Dermis blood vessel endothelial cell (primary cell): ENCODE results near the gene TACR1. TPM values are rescaled to one million over a fixed set of nuclear protein-coding genes. Genes with fewer than 3 reads are reported as not detected.
"Not testable (repeated sequence)": the region's sequence is repeated elsewhere in the genome, so short reads cannot be mapped to it uniquely, and the experiment has no call there.

Source experiments
- DNase-seq: peaks from one replicate; pipeline ENCODE4 v3.0.0; 2010
- total RNA-seq: library from RNA; depleted of rRNA; stranded (reverse); fragments of >200 nt; gene quantifications from 2 replicates; pipeline ENCODE4 v1.2.3, GENCODE V29; 2014

Gene TACR1
- not detected in 2 replicates for total RNA-seq

GRCh38 chr2:75199428-75200011 is at the start of gene TACR1:
Gene TACR1 (minus strand): TSS chr2:75199520. CDS start chr2:75198934, 586 bp downstream.
- peak; percentile 51 for DNase-seq

DNA sequence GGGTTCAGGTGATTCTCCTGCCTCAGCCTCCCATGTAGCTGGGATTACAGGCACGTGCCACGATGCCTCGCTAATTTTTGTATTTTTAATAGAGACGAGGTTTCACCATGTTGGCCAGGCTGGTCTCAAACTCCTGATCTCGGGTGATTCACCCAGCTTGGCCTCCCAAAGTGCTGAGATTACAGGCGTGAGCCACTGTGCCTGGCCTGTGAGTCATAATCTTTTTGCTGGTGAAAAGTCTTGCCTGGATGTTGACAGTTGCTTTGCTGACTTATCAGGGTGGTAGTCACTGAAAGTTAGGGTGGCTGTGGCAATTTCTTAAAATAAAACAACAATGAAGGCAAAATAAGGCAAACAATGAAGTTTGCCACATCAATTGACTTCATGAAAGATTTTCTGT is 49.3 kb upstream of the TACR1 start:
- DNase-seq: not testable (repeated sequence)

- DNase-seq: no peak
These were observed 47.3 kb upstream of the TACR1 start for GRCh38 chr2:75246441-75247167.

DNA sequence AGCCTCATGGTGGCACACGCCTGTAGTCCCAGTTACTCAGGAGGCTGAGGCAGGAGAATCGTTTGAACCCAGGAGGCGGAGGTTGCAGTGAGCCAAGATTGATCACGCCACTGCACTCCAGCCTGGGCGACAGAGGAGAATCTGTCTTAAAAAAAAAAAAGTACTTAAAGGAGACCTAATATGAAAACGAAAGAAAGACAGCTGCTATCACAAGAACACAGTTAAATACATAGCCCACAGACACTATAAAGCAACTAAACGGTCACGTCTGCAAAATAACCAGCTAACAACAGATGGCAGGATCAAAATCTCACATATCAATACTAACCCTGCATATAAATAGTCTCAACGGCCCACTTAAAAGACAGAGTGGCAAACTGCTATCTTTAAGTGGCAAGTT is 43.9 kb upstream of the TACR1 start:
- DNase-seq: no peak

DNA sequence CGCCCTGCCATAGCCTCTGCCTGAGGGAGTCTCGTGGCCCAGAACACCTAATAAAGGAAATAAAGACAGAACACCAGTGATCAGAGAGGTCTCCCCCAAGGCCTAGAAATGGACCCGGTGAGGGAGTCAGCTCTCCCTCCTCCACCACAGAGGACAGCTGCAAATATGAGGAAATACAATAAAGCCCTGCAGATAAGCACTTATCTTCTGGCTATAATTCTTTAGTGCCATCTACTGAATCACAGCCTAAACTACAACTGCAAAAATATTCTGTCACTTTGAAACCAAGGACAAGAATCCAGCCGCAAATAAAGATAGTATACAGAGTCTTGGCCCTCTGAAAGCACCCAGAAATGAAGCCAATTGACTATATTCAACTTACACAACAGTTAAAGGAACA is 42.4 kb upstream of the TACR1 start:
- DNase-seq: peak; percentile 18

DNA sequence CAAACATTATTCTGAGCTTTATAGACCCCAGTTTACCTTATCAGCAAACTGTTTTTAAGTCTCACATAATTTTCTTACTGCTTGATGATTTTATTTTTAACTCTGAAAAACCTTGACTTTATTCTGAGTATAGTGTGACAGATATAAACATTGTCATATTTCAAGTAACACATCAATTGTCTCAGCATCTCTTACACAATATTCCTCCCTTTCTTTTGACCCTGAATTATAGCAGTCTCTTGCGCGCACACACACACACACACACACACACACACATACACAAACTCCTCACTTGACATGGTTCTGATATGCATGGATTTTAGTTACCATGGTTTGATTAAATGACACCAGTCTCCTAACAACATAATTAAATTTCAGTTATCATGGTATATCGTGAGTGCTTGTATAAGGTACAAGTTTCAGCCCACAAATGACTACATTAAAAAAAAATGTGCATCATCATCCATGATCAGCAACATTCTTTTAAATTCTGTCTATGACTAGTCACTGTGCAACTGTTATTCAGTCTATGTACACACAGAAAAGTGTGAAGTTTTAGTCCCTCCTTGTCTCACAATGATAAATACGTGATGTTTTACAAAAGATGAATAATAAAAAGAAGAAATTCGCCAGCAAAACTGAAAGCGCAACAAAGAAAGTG is 39.5 kb upstream of the TACR1 start:
- no peak for DNase-seq

GRCh38 chr2:75237296-75237695 is 38.0 kb upstream of the TACR1 start:
- no peak for DNase-seq

DNA sequence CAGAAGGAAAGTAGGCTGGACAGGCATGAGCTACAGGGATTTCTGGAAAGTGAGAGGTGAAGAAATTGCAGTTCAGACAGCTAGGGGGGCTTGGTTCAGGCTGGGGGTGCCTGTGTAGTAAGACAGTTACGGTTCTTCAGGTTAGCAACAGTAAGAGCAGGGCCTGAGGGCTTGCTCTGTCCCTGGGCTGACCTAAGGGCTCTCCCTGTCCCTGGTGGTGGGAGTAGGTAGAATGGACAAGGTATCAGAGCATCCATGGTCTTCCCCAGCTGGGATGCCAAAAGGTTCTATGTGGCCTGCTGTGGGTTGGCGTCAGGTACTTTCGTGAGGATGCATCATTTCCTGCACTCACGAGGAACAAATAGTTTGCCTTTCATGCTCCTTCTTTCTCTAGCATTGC is 34.6 kb upstream of the TACR1 start:
- no peak for DNase-seq

DNA sequence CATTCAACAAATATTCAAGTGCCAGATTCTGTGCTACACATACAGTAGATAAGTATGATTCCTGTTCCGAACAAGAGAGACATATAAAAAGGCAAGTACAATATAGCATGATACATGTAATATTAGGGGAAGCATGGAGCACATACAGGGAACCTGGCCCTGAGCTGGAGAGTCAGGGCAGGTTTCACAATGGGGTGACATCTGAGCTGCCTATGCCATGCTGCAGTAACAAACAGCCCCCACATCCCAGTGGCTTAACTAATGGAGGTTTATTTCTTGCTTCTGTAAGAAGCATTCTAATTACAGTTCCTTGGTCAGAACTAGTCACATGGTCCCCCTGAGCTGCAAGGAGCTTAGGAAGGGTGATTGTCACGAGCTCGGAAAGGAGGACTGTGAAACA is 27.3 kb upstream of the TACR1 start:
- no peak for DNase-seq

DNA sequence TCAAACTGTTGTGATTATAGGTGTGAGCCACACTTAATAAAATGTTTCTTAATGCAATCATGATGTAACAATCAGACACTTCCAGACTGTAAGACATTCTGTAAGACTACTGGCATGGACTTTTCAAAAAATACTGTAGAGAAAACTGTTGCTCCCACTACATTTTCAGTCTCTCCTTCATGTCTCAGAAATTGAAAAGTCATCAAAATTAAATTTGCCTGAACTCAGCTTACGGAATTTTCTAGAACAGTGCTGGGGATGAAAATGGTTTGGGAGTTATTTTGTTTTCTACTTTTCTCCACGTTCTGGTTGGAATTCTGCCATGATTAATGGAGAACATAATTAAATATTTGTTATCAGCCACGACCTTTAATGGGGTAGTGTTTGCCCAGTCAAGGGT is 26.8 kb upstream of the TACR1 start:
- DNase-seq: no peak

DNA sequence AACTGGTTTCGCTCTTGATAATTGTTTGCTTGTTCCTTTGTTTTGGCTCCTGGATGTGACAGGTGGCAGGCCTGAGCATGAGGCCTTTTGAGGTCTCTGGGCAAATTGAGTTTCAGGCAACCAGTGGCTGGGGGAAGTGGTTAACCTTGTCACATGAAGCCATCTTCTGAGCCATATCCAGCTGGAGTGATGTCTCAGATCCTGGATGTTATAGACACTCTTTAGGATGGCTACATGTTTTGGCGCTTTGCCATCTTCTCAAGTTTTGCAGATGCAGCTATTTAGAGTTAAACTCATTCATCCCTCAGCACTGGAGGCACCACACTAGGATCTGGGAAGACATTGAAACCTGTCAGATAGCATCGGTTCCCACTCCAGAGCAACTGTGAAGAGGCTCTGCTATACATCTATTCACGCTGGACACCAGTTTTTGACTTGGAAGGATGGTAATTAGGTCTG is 25.3 kb upstream of the TACR1 start:
- no peak for DNase-seq

GRCh38 chr2:75222527-75222926 is 23.2 kb upstream of the TACR1 start:
- DNase-seq: no peak

DNA sequence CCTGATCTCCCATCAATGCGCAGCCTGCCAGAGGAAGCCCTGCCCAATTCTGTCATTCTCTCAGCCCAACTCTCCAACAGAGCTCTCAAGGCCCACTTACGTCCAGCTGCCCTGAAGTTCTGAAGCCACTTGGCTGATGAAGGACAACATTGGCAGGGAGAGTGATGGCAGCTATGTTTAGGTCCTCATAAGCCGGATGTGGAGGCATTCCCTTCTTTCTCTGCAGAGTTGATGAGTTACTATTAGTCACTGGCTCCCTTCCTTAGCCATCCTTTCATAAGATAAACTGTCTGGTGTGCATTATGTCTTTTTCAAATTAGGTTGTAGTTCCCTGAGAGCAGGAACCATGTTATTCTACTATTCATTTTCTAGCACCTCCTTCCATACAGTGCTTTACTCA is 22.5 kb upstream of the TACR1 start:
- no peak for DNase-seq

- DNase-seq: not testable (repeated sequence)
These were observed 19.9 kb upstream of the TACR1 start for GRCh38 chr2:75219213-75219612.

GRCh38 chr2:75211266-75211770 is 12.0 kb upstream of the TACR1 start:
- no peak for DNase-seq

DNA sequence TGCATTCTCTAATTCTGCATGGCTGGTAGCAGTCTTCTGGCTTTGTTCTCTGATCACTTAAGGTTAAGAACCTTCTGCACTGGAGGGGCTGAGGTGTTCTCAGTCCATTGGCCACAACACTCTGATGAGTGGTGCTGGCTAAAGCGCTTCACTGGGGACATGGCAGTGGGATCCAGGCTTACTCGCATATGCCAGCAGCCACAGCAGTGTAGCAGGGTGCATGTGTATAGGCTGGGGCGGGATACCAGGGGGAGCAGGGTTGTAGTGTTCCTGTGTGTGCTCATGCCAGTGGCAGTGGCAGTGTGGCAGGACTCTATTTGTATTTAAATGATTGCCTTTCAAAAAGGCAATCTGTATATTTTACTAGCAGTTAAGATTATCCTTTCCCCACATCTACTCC is 11.1 kb upstream of the TACR1 start:
- DNase-seq: no peak

DNA sequence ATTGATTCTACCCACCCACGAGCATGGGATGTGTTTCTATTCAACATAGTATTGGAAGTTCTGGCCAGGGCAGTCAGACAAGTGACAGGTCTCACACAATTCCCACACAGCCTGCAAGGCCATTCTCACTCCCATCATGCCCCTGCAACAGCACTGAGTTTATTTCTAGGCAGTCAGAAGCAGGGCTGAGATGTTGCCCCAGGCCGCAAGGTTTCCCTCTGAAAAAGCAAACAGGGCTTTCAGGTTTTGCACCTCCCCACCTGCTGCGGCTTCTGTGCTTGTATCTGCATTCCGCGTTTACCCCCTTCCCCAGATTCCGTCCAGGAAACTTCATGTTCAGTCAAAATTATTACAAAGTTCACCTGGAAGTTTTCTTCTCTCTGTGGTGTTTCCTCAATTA is 9.4 kb upstream of the TACR1 start:
- no peak for DNase-seq

GRCh38 chr2:75204833-75205232 is 5.5 kb upstream of the TACR1 start:
- no peak for DNase-seq

DNA sequence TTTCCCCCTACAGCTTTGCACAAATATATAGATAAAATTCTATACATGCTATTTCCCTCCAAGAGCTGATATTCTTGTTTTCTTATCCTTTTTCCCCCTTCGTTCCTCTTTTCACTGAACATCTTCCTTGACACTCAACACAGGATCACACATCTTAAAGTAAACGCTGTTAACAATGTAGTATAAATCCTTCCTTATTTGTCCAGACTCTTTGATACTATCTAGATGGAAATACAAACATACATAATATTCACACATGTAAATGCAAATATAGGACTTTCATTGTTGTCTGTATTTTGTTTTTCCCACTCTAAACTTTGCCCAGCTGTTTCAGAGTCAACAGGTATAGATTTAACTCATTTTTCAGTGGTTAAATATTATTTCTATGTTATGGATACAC is 3.0 kb upstream of the TACR1 start:
- no peak for DNase-seq

DNA sequence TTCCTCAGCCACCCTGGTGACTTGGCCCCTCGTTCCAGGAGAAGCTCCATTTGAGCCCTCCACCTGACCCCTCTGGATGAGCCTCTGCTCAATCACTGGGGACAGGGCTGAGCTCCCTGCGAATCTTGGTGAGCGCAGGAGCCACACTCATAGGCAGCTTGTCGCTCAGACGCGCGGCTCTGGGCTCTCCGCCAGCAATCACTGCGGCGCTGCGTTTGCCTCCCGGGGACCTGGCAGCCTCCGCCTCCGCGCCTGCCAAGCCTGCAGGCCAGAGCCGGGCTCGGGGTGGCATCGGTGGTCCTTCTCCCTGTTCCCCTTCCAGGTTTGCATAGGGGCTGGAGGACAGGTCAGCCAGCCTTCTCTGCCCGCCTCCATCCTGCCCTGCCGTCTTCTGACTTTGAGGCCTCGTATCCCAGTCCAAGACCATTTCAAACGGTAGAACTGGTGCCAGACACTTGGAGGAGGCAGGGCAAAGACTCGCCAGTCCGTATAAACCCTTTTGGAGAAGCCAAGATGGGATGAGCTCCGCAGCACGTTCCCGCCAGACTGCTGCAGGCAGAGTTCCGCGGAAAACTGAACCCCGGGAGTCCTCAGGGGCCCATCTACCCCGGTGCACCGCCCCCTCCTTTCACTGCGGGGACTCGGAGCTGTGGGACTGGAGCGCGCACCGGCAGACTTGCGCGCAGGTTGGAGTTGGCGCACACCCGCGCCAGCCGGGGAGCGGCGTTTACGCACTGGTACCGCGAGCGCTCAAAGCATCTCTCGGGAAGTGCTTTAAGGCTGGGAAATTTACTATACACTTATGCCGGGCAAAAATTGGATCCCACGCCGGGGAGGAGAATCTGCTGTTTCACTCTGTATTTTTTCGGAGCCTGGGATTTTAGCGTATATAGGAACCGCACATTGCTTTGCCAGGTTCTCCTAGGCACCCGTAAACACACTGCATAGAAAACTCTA is 1.1 kb upstream of the TACR1 start:
- DNase-seq: peak; percentile 11

DNA sequence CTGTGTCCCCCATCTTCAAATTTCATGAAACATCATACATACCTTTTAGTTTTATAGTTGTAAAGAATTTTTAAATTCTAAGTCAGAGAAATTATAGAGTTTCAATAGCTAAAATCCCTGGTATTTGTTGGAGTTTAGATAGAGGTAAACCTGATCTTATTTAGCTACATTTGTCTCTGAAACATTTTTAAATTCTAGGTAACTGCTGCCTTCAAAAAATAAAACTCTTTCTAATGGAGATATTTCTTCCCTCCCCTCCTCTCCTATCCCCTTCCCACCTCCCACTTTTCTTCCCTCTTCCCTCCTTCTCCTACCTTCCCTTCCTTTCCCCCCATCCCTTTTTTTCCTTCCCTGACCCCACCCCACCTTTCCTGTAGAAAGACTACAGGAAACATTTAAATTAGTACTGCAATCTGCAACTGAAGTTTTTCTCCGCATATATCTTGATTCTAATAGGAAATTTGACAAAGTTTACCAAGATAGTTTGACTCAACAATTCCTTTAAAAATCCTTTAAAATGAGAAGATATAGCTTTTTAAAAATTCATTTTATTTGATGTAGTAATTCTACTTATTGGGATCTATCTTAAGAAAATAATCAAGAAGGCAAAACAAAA is 4.1 kb downstream of the TACR1 start:
- no peak for DNase-seq

DNA sequence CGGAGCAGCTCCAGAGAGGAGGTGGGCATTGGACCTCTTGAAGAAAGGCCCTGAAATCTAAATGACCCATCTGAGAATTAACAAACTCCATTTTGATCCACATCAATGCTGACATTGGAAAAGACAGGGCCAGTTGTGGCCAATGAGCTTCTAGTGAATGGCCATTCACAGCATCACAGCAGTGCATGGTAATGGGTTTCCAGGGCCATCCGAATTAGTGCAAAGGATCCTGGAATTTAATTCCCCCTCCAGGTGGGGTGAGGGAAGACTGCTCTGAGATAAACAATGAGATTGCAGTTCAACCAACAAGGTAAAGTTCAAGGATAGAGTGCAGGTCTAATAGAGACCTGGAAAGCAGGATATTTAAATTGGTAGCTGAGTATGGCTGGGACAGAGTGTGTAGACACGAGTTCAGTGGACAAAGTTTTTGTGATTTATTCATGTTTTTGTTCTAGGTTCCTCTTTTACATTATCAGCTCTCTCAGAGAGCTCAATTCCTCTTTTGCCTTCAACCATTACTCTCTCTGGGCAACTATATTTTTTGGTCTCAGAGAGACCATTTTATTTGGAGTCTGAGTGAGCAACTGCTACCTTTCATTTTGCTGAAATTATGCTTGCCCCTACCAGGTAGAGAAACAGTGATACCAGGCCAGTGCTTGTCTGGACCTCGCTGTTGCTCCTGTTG is 5.0 kb downstream of the TACR1 start:
- no peak for DNase-seq
